GM18519 (cell line): ENCODE measurements around the gene DTWD2.

Source experiments
- ATAC-seq: cut with Tn5 transposase; IDR thresholded peaks from one replicate; pipeline ENCODE4 v1.9.1; 2021; ENCODE audit warnings: mild to moderate bottlenecking, moderate library complexity; ENCODE audit not compliant: unreplicated experiment, low FRiP score

The DTWD2 gene, protein sequence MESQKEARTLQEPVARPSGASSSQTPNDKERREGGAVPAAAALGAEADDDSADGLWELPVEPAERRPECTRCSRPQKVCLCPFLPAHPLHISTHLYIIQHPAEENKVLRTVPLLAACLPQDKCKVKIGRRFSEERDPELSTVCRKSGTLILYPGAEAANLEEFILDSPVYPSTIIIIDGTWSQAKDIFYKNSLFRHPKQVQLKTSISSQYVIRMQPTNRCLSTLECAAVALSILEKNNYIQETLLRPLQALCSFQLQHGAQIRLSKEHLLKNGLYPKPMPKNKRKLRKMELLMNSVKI

DNA sequence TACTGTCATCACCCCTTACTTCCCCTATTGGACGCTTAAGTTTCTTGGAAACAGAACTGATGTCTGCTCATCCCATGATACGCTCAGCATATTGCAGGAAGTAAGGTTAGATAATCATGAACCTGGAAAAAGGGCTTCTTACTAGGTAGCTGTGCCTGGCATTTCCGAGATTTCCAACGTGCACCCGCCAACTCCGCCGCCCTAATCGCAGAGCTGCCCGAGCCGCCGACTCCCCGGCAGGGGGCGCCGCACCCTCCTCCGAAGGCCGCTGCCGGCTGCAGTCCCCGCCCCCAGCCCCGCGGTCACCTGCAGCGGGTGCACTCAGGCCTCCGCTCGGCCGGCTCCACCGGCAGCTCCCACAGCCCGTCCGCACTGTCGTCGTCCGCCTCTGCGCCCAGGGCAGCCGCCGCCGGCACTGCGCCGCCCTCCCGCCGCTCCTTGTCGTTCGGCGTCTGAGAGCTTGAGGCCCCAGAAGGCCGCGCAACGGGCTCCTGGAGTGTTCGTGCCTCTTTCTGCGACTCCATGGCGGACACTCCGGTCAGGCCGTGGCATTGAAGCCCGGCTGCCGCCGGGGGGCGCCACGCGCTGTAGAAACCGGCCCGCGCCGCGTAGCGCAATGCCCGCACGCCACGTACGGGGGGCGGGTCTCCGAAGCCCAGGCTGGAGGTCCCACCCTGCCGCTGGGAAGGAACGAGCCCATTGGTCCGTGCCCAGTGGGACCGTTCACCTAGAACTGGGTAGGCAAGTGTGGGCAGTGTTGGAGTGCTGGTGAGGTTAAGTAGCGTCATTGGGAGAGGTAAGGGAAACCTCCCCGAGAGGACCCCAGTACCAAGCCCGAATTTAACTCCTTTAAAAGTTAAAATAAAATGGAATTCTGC is at the start of gene DTWD2:
Gene DTWD2, minus strand, starts transcription at position 560 of the 878 bp plus-strand sequence. Its CDS starts 36 bp downstream, at position 524.
- ATAC-seq = peak; percentile 93

DNA sequence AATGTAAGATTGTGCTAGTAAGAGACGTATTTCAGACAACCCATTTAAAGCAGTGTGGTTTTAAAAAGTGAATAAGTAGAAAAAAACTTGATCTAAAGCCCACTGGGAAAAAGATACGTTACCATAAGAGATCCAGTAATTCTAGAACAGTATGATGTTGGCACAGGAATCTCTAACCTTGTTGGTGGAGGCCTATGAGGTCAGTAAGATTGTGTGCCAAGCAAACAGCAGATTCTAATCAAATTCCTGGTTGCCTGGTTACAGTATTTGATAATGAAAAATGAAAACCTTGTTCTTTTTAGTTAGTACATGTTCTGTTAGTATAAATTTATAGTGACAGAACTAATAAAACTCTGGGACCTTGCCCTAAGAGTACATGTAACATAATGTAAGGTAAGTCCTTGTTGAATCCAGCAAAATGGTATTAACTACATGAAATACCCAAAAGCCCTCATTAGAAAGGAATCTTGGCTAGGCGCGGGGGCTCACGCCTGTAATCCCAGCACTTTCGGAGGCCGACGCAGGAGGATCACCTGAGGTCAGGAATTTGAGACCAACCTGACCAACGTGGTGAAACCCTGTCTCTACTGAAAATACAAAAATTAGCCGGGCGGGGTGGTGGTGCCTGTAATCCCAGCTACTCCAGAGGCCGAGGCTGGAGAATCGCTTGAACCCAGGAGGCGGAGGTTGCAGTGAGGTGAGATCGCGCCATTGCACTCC is 49.3 kb upstream of the DTWD2 start:
- ATAC-seq = no peak

- ATAC-seq = no peak
Measured at GRCh38 chr5:119036101-119036762, 47.9 kb upstream of the DTWD2 start.

DNA sequence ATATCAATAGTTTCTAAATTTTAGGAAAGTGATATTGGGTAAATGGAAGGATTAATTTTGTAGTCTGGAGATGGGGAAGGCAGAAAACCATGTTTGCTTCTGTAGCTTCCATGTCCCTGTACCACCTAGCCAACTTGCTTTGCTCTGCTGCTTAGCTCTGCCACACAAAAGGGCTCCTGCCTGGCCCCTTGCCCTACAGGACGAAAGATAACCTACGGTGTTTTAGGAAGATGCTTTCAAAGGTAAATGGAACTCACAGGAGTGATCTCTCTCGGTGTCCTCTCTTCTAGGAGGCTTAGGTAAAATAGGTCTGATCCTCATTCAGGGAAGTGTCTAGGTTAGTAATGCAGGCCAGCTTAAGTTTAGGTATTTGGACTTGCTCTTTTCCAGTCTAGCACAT is 44.8 kb upstream of the DTWD2 start:
- no peak for ATAC-seq

DNA sequence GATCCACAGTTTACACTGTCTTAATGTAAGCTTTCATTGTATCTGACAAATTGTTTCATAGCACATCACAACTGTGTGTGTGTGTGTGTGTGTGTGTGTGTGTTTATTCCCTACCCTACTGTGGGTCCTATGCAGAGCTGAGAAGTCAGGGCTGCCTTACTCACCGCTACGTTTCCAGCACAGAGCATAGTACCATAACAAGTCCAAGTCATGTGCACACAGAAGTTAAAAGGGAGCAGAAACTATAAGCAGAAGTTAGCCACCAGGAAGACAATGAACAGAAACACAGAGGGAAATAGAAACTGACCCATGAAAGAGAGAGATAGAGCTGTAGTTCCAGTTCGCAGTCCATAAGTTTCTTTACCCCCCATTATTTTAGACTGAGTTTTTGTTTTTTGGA is 44.3 kb upstream of the DTWD2 start:
- no peak for ATAC-seq

DNA sequence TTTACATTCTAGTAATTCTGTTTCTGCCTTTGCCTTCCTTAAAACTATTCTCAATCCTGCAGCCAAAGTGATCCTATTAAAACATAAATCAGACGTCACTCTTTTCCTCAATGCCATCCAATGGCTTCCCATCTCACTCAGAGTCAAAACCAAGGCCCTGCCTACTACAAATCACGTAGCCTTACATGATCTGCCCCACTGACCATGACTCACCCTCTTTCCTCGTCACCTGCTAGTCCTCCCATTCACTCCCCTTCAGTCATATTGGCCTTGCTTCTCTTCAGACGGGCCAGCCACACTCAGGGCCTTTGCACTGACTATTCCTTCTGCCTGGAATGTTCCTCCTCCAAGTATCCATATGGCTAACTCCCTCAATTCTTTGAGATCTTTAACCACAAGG is 43.6 kb upstream of the DTWD2 start:
- peak; percentile 38 for ATAC-seq

- peak; percentile 67 for ATAC-seq
Measured at GRCh38 chr5:119031011-119031886, 42.9 kb upstream of the DTWD2 start.

- no peak for ATAC-seq
Measured at GRCh38 chr5:119028575-119028974, 40.2 kb upstream of the DTWD2 start.

GRCh38 chr5:119022773-119023172 is 34.4 kb upstream of the DTWD2 start:
- no peak for ATAC-seq

DNA sequence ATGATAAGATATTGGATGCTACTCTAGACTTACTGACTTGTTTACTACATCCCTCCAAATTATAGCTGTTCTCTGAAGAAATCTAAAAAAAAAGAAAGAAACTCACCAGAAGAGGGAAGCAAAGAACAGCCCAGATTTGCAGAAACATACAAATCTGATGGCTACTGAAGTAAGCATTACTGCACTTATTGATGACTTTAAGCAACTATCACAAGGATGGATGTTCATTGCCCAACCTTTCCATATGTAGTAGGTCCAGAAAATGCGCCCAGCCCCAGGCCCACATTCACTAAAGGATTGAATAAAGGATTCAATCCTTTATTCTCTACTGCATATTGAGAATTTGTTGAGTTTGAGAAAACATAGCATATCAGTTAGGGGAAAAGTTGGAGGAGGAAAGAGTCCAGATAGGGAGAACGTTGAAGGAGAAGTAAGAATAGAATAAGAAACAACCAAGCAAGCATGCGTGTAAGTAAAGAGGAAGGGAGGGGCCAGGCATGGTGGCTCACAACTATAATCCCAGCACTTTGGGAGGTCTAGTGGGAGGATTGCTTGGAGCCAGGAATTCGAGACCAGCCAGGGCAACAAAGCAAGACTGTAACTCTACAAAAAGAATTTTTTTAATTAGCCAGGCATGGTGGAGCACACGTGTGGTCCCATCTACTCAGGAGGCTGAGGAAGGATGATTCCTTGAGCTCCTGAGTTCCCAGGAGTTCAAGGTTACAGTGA is 33.8 kb upstream of the DTWD2 start:
- ATAC-seq = peak; percentile 72

GRCh38 chr5:119021149-119021732 is 32.9 kb upstream of the DTWD2 start:
- no peak for ATAC-seq

DNA sequence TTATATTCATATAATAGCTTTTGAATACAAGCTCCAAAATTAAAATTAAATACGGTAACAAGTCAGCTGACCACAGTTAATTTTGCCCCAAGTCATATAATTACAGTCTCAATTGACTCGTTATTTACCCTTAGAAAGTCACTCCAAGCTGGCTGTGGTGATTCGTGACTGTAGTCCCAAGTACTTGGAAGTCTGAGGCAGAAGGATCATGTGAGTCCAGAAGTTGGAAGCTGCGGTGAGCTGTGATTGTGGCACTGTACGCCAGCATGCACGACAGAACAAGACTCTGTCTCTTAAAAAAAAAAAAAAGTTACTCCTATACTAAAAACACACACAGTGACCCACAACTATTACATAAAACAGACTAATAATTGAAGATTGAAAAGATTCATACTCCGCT is 31.6 kb upstream of the DTWD2 start:
- ATAC-seq = no peak

DNA sequence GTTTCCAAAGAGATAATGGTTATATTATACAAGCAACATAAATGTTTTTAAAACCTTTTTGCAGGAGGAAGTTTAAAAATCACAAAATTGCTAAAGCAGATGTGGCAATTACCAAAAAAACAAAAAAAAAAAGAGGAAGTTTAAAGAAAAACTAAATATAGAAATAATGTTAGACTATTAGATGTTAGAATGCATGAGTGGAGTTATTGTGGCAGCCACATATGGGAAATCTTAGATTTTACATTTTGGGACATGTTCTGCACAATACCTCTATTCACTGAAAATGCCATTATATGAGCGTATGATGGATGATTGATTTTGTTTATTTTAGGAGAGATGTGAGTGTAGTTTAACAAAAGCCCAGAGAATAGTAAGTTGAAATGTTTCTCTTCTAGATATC is 31.2 kb upstream of the DTWD2 start:
- ATAC-seq = no peak

DNA sequence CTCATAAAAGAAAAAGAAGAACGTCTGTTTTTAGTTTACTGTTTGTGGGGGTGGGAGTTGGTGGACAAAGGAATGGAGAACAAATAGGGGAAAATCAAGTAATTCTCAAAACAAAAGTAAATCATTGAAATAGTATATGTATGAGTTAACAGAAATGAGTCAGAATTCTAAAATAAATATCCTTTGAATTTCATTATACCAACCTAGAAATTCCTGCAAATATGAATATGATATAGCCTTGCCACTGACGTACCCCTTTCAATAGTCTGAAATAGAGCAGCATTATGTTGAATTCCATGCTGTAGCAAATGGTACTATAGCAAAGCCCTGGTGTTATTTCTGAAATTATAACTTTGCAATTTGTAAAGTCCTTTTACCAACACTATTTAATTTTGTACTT is 29.6 kb upstream of the DTWD2 start:
- no peak for ATAC-seq

- peak; percentile 77 for ATAC-seq
Measured at GRCh38 chr5:119016125-119016774, 27.9 kb upstream of the DTWD2 start.

DNA sequence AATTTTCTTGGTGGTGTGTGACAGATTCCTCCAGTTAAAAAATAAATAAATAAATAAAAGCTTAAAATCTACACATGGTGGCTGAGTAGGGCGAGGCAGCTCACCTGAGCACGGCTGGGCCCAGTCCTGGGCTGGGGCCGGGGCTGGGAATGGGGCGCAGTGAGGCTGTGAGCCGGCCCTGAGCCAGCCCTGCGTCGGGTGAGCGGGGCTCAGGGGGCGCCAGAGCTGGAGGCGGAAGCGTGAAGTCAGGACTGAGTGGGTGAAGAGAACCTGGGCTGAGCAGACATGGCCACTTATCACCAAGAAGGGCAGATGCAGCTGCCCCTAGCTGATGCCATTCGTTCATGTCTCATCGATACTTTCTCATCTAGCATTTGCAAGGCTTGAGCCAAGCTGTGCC is 22.8 kb upstream of the DTWD2 start:
- no peak for ATAC-seq

GRCh38 chr5:119010206-119010605 is 21.9 kb upstream of the DTWD2 start:
- ATAC-seq = no peak

- ATAC-seq = no peak
Measured at GRCh38 chr5:119009131-119009530, 20.8 kb upstream of the DTWD2 start.
